ELR (cell line): ENCODE results near the gene HIP1.
A peak's percentile ranks its signal among the peaks of the same experiment; 100 is the strongest.
"Not testable (repeated sequence)": the region's sequence is repeated elsewhere in the genome, so short reads cannot be mapped to it uniquely, and the experiment has no call there.

Source experiments
- DNase-seq: peaks from one replicate; pipeline ENCODE4 v3.0.0-alpha.2; 2015; ENCODE audit warnings: low read depth

The HIP1 gene

DNA sequence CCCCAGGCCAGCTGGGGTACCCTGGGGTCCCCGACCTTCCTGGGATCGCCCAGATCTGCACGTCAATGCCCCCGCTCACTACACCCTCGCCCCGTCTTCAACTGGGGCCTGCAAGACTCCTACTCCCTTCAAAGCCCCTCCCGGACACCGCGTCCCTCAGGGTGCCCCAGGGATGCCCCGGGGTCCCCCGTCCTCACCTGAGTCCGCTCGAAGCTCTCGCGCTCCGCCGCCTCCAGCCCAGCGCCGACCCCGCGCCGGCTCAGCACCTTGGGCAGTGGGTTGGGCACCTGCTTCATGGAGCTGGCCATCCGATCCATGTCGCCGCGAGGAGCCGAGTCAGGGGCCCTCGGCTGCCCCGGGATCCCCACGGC, at the start of gene HIP1:
Gene HIP1, minus strand, starts transcription at position 338 of the 371 bp plus-strand sequence. Its CDS starts 21 bp downstream, at position 317.
- DNase-seq, result no peak

DNA sequence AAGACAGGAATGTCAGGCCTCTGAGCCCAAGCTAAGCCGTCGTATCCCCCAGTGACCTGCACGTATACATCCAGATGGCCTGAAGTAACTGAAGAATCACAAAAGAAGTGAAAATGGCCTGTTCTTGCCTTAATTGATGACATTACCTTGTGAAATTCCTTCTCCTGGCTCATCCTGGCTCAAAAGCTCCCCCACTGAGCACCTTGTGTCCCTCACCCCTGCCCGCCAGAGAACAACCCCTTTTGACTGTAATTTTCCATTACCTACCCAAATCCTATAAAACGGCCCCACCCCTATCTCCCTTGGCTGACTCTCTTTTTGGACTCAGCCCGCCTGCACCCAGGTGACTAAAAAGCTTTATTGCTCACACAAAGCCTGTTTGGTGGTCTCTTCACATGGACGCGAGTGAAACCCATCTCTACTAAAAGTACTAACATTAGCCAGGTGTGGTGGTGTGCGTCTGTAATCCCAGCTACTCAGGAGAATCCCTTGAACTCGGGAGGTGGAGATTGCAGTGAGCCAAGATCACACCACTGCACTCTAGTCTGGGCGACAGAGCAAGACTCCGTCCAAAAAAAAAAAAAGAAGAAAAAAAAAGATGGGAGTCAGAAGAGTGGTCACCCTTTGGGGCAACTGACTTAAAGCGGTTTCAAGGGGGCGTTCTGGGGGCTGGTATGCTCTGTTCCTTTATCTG, 49.6 kb upstream of the HIP1 start:
- DNase-seq, result not testable (repeated sequence)

DNA sequence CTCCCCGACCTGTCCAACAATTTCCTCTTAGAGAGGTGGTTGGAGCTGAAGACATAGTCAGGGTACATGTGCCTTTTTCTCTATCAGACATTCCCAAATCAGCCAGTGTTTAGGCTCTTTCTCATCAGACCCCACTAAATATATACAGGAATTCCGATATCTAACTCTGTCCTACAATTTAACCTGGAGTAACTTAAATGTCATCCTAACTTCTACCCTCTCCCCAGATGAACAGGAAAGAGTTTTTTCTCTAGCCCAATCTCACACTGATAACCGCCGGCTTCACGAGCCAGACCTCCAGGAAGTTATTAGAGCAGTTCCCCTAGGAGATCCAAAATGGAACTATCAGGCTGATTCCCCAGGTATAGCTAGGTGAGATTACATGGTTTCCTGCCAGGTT, 44.3 kb upstream of the HIP1 start:
- not testable (repeated sequence) for DNase-seq

DNA sequence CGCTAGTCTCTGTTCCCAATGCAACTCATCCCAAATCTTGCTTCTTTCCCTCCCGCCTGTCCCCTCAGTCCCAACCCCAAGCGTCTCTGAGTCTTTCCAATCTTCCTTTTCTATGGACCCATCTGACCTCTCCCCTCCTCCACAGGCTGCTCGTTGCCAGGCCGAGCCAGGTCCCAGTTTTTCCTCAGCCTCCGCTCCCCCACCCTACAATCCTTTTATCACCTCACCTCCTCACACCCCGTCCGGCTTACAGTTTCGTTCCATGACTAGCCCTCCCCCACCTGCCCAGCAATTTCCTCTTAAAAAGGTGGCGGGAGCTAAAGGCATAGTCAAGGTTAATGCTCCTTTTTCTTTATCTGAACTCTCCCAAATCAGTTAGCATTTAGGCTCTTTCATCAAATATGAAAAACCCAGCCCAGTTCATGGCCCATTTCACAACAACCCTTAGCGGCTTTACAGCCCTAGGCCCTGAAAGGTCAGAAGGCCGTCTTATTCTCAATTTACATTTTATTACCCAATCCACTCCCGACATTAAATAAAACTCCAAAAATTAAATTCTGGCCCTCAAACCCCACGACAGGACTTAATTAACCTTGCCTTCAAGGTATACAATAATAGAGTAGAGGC, 42.0 kb upstream of the HIP1 start:
- not testable (repeated sequence) for DNase-seq

DNA sequence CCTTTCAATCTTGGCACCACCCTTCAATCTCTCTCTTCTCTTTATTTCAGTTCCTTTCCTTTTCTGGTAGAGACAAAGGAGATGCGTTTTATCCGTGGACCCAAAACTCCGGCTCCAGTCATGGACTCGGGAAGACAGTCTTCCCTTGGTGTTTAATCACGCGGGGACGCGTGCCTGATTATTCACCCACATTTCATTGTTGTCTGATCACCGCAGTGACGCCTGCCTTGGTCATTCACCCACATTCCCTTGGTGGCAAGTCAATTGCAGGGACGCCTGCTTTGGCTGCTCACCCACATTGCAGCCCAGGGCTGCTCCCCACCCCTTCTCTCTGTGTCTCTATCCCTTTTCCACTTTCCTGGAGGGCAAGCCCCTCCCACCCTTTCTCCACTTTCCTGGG, 40.8 kb upstream of the HIP1 start:
- DNase-seq, result peak; percentile 58

DNA sequence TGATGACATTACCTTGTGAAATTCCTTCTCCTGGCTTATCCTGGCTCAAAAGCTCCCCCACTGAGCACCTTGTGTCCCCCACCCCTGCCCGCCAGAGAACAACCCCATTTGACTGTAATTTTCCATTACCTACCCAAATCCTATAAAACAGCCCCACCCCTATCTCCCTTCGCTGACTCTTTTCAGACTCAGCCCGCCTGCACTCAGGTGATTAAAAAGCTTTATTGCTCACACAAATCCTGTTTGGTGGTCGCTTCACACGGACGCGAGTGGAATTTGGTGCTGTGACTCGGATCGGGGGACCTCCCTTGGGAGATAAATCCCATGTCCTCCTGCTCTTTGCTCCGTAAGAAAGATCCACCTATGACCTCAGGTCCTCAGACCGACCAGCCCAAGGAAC, 40.3 kb upstream of the HIP1 start:
- DNase-seq, result not testable (repeated sequence)

DNA sequence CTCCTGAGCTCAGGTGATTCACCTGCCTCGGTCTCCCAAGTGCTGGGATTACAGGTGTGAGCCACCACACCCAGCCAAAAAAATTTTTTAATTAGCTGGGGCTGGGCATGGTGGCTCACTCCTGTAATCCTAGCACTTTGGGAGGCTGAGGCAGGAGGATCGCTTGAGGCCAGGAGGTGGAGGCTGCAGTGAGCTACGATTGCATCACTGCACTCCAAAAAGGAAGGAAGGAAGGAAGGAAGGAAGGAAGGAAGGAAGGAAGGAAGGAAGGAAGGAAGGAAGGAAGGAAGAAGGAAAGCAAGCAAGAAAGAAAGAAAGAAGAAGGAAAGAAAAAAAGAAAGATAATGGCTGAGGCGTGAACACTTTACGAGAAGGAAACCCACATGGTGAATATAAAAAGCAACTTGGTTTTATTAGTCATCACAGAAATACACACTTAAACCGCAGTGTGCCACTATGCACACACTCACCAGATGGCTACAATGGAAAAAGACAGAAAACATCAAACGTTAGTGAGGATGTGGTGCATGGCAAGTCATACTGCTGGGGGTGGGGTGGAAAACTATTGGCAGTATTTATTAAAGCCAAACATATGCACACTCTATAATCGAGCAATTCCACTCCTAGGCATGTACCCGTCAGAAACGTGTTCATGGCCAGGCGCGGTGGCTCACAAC, 37.7 kb upstream of the HIP1 start:
- peak; percentile 82 for DNase-seq

DNA sequence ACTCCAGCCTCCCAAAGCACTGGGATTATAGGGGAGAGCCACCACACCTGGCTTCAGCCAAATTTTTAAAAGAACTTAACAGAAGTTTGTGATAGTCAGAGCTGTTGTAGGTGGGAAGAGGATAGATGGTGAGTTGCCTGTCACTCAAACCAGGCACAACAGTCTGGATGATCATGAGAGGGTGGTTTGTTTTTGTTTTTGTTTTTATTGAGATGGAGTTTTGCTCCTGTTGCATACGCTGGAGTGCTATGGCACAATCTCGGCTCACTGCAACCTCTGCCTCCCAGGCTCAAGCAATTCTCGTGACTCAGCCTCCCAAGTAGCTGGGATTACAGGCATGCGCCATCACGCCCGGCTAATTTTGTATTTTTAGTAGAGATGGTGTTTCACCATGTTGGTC, 35.2 kb upstream of the HIP1 start:
- not testable (repeated sequence) for DNase-seq

DNA sequence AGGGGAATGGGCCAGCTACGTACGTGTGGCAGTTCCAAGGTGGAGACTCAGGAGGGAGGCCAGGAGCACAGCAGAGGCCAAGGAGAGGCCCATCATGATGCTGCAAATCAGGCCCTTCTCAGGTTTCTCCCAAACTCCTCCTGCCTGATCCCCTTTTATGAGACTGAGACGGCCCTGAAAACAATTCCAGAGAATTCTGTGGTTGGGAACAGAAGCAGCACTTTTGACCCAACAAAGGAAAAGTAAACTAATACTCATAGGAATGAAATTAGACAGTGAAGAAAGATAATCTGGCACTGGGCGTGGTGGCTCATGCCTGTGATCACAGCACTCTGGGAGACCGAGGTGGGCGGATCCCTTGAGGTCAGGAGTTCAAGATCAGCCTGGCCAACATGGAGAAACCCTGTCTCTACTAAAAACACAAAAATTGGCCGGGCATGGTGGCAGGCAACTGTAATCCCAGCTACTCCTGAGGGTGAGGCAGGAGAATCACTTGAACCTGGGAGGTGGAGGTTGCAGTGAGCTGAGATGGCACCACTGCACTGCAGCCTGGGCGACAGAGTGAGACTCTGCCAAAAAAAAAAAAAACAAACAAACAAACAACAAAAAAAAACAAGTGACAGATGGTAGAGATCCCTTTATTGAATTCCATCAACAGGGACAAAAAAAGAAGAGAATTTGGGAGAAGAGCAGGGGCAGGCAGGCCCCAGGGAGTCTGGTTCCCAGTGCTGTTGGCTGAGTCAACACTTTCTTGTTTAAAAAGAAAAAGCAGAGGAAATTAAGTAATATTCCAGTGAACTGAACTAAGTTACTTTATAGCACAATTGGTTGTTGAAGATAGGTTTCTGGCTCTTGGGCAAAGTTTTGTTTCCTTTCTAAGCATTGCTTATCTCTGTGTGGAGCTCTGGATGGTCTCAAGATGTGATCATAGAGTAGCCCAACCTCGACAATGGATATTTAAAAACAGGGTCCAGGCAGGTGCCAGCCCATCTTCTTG, 33.6 kb upstream of the HIP1 start, which contains the start of gene CCL26:
Gene CCL26, minus strand, starts transcription at position 131 of the 997 bp plus-strand sequence. Its CDS starts 35 bp downstream, at position 96.
- peak; percentile 81 for DNase-seq

DNA sequence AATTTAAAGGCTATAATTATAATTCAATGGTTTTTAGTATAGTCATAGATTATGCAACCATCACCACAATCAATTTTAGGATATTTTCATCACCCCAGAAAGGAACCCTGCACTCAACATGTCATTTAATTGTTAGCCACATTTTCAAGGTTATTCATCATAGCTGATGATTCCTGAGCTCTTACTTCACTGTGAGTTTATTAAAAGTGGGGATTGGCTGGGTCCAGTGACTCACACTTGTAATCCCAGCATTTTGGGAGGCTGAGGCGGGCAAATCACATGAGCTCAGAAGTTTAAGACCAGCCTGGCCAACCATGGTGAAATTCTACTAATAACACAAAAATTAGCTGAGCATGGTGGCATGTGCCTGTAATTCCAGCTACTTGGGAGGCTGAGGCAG, 32.5 kb upstream of the HIP1 start:
- DNase-seq, result peak; percentile 73

DNA sequence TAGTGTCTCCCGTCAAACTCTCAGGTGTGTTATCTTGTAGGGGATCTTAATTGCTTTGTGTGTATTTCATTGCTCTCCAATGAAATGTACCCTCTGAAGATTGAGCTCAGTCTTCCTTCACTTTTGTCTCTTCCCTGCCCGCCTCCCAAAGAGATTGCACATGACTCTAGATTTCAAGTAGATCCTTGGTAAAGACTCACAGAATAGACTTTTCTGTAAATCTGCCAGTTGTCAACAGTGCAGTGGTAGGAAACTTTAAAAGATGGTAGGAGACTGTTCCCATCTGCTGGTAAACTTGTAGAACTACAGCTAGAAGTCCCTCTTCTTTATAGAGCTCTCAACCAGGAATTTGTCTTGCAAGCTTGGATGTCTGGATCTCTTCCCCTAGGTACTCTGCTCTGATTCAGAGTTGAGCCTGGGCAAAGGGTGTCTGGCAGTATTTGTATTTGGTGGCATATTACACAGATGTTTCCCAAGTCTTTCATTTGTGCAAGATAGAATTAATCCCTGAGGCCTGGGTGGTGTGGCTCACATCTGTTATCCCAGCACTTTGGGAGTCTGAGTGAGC, 23.7 kb upstream of the HIP1 start:
- DNase-seq, result peak; percentile 78

DNA sequence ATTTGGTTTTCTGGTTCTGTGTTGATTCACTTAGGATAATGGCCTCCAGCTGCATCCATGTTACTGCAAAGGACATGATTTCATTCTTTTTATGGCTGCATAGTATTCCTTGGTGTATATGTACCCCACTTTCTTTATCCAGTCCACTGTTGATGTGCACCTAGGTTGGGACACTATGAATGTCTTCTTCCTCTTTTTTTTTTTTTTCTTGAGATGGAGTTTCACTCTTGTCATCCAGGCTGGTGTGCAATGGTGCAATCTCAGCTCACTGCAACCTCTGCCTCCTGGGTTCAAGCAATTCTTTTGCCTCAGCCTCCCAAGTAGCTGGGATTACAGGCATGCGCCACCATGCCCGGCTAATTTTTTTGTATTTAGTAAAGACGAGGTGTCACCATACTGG, 23.1 kb upstream of the HIP1 start:
- not testable (repeated sequence) for DNase-seq

DNA sequence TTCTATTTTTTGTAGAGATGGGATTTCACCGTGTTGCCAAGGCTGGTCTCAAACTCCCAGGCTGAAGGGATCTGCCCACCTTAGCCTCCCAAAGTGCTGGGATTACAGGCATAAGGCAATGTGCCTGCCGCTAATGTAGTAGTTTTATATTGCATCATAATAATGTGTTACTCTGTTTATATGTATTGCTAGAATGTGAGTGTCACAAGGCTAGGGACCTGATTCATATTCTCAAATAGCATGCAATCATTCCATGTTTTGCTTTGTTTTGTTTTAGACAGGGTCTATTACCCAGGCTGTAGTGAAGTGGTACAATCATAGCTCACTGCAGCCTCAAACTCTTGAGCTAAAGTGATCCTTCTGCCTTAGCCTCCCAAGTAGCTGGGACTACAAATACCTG, 19.8 kb upstream of the HIP1 start:
- DNase-seq, result no peak

DNA sequence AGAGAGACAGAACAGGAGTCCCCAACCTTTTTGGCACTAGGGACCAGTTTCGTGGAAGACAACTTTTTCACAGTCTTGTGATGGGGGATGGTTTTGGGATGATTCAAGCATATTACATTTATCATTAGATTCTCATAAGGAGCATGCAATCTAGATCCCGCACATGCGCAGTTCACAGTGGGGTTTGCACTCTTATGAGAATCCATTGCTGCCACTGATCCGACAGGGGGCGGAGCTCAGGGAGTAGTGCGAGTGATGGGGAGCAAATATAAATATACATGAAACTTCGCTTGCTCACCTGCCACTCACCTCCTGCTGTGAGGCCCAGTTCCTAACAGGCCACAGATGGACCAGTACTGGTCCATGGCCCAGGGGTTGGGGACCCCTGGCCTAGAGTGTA, 19.1 kb upstream of the HIP1 start:
- no peak for DNase-seq

DNA sequence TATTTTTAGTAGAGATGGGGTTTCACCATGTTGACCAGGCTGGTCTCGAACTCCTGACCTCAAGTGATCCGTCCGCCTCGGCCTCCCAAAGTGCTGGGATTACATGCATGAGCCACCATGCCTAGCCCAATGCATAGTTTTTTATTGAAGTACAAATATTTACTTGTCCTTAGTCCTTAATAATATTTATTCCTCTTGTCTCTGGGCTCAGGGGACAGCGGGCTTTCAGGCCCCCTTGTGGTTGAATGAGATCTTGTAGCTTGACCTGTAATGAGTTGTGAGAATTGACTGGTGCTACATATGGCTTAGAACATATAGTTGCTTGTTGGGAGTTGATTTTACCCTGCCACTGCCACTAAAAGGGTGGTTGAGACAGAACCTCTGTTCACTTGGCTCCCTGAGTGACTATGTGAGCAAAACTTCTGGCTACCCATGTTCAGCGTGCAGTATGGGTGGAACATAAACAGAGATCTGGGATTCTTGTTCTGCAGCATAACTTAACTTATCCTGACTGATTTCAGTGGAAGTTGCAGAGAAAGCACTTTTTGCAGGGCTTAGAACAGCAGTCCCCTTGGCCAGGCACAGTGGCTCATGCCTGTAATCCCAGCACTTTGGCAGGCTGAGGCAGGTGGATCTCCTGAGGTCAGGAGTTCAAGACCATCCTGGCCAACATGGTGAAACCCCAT, 18.4 kb upstream of the HIP1 start:
- DNase-seq, result peak; percentile 71

DNA sequence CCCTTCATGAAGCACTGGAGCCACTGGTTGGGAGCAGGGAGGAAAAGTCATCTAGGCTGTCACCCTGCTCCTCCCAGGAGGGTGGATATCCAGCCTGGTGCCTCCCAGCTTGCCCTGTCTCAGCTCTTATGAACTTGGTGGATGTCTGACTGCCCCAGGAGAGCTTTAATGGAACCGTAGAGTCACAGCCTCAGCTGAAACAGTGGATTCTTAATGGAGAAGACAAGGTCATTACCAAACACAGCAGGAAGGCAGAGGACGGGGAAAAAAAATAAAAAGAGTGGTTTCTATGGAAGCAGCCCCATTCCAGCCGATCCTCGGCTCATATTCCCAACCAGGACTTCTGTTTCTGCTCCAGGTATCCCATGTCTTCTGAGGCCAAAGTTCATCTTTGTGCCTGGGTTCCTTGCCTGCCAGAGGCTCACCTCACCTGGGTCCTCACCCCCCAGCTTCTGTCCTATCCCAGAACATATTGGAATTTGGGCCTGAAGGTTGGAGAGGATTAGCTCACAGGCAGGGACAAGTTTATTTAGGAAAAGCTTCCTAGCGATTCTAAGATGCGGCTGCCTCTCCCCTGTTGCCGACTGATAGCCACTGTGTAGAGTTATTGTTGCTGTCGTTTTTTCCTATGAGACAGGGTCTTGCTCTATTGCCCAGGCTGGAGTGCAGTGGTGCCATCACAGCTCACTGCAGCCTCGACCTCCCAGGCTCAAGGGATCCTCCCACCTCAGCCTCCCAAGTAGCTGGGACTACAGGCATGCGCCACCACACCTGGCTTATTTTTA, 17.7 kb upstream of the HIP1 start:
- DNase-seq, result no peak

DNA sequence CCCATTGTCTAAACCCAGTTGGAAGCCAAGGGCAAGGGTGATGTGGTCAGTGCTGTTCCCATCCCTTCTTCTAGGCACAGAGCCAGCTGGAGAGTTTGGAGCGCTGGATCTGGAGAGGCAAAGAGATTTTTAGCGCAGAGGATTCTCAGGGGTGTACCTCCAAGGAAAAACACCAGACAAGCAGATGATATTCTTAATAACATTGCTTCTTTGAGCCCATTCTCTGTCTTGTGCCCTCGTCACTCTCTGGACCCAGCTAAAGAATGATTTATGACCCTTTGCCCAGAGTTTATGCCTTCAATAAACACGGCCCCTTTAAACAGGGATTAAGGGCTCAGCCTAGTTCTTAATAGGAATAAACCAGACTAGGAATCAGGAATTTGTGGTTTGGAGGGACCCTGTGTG, 4.7 kb upstream of the HIP1 start:
- DNase-seq, result no peak

DNA sequence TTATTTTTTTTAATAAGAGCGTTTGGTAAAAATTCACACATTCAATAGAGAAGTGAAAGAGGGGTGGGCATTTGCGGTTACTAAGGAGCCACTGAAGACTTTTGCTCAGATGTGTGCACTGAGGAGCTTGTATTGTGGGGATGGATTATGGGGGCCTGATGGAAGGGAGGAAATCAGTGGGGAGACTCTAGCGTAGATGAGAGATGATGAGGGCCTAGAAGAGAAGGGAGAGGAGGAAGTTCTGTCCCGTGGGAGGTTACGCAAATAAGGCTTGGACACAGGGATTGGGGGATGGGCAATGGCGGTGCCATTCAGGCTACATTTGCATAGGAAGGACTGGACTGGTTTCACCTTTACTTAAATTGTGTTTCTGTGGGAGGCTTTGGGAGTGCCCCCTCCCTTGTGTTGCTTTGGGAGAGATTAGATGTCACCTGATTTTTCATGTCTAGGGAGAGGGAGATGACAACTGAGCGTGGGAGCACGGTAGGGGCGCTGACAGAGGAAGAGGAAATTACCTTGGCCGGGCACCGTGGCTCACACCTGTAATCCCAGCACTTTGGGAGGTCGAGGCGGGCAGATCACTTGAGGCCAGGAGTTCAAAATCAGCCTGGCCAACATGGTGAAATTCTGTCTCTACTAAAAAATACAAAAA, 2.2 kb upstream of the HIP1 start:
- no peak for DNase-seq

DNA sequence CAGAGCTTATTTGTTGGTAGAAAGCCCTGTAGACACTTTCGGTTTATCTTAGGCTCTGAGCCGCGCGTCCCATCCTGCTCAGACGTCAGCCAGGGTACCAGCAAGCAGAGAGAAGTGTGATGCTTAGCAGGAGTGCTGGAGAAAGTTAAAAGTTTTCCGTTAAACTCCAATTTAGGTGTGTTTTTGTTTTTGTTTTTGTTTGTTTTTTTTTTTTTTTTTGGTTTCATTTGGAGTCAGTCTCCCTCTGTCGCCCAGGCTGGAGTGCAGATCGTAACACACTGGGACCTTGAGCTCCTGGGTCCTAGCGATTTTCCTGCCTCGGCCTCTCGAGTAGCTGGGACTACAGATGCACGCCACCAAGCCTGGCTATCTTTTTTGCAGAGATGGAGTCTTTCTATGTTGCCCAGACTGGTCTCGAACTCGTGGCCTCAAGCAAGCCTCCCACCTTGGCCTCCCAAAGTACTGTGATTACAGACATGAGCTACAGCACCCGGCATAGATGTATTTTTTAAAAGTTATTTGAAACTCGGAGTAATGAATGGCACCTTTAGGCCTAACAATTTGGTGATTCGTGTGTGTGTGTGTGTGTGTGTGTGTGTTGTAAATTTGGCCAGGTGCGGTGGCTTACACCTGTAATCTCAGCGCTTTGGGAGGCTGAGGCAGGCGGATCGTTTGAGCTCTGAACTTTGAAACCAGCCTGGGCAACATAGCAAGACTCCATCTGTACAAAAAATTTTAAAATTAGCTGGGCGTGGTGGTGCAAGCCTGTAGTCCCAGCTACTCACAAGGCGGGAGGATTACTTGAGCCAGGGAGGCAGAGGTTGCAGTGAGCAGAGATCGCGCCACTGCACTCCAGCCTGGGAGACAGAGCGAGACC, 1.3 kb upstream of the HIP1 start:
- peak; percentile 83 for DNase-seq
